DMS79 treated with DMSO at 0.1 percent for 48 hours (cell line): ENCODE measurements around the gene TAF5.
"Not testable (repeated sequence)": the region's sequence is repeated elsewhere in the genome, so short reads cannot be mapped to it uniquely, and the experiment has no call there.

Experiments used
- DNase-seq: peaks from one replicate; lab custom pipeline; 2025; lab: John Stamatoyannopoulos, UW

Gene TAF5

DNA sequence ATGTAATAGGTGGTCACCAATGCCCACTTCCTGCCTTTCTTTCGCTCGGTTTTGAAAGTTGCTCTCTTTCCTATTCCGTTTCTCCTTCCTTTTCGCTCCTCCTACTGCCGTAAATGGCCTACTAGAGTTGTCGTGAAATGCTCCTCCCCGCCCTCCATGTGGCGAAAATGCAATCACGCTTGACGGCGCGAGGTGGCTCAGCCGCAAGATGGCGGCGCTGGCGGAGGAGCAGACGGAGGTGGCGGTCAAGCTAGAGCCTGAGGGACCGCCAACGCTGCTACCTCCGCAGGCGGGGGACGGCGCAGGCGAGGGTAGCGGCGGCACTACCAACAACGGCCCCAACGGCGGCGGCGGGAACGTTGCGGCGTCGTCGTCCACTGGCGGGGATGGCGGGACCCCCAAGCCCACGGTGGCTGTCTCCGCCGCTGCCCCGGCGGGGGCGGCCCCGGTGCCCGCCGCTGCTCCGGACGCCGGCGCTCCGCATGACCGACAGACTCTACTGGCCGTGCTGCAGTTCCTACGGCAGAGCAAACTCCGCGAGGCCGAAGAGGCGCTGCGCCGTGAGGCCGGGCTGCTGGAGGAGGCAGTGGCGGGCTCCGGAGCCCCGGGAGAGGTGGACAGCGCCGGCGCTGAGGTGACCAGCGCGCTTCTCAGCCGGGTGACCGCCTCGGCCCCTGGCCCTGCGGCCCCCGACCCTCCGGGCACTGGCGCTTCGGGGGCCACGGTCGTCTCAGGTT is at the start of gene TAF5:
TSS of gene TAF5 (plus strand) at position 195 of the 737 bp plus-strand sequence. CDS start at position 209, 14 bp downstream.
- peak; percentile 77 for DNase-seq

DNA sequence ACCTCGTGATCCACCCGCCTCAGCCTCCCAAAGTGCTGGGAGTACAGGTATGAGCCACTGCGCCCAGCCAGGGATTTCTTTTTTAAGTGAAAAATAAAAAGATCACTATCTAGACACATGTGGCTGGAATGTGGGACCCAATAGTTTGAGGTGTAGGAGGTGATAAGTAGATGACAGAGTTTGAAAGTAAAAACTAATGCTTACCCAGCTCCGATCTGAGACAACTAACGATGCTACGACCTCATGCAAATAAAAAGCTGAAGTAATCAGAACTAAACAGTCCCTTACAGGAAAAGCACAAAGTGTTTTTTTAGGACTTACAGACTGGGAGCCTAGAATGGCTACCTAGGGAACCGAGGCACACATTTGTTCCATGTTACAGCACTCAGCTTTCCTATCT is 39.9 kb upstream of the TAF5 start:
- DNase-seq: no peak

DNA sequence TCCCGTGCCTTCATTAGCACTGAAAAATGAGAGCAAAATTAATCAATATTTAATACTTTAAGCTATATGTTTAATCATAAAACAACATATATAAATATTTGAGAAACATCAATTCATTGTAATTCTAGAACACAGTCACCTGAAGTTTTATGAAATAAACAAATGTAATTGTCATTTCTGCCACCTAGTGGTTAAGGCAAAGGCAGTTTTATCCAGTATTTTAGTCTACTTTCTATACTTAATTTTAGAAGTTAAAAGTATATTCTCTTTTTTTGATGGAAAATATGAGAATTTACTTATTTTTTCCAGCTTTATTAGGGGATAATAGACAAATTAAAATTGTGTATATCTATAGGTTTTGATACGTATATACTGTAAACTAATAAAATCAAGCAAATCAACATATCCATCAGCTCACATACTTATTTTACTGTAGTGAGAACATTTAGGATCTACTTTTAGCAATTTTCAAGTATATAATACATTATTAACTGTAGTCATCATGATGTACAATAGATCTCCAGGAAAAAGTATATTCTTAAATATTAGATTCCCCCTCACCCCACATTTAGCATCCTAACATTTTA is 33.7 kb upstream of the TAF5 start:
- DNase-seq: peak; percentile 2

DNA sequence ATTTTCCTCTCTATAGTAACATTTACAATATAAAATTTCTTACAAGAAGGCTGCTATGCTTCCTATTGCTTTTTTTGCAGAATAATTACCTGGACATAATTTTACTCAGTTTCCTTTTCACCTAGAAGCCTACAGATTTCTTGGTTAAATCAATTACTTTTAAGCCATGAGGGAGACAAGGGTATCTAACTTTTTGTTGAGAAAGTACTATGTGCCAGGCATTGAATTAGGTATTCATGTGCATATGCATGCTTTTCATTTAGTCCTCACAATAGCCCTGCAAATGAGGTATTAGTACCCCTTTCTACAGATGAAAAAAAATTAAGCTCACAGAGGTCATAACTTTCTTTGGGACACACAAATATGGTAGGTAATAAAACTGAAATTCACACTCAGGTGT is 33.2 kb upstream of the TAF5 start:
- DNase-seq: no peak

DNA sequence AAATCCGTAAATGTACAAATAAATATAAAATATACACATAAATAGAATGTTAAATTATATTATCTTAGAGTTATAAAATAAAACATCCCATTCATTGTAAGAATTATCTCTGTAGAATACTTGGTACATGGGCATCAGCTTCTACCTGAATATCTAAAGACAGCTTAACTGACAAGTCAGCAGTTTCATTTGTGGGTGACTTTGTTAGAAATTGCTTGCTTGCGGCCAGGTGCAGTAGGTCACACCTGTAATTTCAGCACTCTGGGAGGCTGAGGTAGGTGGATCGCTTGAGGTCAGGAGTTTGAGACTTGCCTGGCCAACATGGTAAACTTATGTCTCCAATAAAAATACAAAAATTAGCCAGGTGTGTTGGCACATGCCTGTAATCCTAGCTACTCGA is 31.4 kb upstream of the TAF5 start:
- DNase-seq: no peak

DNA sequence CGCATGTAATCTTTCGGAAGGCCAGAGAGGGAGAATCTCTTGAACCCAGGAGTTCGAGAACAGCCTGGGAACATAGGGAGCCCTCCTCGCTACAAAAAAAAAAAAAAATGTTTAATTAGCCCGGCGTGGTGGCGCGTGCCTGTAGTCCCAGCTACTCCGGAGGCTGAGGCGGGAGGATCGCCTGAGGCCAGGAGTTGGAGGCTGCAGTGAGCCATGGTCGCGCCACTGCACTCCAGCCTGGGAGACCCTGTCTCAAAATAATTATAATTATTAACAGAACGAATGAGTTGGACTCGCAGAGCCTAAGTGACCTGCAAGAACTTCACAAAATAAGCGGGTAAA is 17.6 kb upstream of the TAF5 start:
- DNase-seq: no peak

DNA sequence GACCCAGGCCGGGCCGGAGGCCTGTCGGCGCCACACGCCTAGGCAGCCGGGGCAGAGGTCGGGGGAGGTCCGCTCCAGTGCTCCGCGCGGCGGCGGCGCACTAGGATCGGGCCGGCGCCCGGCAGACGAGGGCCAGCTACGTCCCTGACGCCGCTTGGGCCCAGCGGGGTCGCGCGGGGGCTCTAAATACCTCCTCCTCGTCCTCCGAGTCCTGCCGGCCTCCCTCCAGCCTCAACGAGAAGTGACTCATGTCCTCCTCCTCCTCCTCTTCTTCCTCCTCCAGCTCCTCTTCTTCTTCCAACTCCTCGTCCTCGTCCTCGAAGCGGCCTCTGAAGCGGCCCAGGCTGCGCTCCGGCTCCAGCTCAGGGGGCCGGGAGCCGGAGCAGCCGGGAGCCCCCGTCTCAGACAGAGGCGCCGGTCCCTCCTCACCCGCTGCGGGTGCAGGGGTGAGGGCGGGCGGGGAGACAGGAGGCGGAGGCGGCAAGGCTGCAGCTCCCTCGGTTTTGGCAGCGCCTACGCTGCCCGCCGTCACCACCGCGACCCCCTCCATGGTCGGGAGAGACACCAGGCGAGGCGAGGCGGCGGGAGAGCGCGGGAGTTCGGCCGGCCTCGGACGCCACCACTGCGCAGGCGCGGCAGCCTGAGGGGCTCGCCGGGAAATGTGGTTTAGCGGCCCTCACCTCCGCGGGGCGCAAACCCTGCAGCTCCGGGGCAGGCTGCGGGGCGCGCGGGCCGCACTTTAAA is 17.1 kb upstream of the TAF5 start, which contains the start of gene PCGF6:
TSS of gene PCGF6 (minus strand) at position 624 of the 744 bp plus-strand sequence. CDS start at position 550, 74 bp downstream.
- DNase-seq: peak; percentile 36

DNA sequence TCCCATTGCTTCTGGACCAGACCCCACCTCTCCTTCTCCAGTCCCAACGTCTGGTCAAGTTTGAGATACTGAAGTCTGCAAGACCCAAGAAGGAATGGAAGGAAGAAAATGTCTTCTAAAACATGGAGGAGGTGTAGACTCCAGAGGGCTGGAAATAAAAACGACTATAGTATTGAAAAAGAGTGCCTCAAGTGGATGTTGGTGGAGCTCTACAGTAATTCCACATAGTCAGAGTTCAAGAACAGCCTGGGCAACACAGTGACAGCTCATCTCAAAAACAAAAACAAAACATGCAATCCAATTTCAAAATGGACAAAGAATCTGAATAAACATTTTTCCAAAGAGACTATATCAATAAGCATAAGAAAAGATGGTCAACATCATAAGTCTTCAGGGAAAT is 14.5 kb upstream of the TAF5 start:
- DNase-seq: no peak

DNA sequence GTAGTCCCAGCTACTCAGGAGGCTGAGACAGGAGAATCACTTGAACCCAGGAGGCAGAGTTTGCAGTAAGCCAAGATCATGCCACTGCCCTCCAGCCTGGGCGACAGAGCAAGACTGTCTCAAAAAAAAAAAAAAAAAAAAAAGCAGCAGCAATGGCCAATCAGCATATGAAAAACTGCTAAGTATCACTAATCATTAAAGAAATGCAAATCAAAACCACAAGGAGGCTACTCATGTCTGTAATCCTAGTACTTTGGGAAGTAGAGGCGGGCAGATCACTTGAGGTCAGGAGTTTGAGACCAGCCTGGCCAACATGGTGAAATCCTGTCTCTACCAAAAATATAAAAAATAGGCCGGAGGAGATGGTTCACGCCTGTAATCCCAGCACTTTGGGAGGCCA is 13.2 kb upstream of the TAF5 start:
- not testable (repeated sequence) for DNase-seq

DNA sequence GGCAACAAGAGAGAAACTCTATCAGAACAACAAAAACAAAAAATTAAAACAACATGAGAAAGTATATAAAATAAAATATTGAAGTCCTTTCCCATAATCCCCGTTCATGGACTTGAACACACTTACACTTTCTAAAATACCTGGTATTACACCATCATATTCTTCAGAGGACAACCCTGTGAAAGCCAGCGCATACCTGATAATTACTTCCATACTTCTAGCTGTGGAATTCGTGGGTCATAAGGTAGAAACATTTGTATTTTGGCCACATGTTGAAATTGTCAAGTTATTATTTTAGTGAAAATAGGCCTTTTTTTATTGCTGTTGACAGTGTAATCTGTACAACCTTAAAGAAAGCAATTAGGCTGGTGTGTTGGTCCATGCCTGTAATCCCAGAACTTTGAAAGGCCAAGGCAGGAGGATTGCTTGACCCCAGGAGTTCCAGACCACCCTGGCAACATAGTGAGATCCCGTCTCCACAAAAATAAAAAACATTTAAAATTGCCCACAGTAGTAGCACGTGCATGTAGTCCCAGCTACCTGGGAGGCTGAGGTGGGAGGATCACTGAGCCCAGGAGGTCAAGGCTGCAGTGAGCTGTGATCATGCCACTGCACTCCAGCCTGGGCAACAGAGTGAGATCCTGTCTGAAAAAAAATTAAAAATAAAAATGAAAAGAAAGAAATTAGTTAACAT is 11.7 kb upstream of the TAF5 start:
- no peak for DNase-seq

DNA sequence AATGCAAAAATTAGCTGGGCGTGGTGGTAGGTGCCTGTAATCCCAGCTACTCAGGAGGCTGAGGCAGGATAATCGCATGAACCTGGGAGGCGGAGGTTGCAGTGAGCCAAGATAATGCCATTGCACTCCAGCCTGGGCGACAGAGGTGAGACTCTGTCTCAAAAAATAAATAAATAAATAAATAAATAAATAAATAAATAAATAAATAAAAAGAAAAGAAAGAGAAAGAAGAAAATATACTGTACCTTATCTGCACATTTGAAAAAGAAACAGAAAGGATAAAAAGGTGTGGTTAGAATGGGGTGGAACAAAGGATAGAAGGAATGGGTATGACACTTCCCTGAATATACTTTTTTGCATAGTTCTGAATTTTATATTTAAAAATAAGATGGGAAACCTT is 8.3 kb upstream of the TAF5 start:
- DNase-seq: not testable (repeated sequence)

DNA sequence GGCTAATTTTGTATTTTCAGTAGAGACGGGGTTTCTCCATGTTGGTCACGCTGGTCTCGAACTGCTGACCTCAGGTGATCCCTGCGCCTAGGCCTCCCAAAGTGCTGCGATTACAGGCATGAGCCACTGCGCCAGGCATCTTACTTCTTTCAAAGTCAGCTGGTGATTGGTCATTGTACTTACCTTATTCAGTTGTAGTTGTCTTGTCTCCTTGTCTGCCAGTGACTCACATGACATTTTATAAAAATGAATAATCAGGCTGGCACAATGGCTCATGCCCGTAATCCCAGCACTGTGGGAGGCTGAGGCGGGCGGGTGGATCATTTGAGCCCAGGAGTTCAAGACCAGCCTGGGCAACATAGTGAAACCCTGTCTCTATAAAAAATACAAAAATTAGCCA is 7.0 kb upstream of the TAF5 start:
- not testable (repeated sequence) for DNase-seq

DNA sequence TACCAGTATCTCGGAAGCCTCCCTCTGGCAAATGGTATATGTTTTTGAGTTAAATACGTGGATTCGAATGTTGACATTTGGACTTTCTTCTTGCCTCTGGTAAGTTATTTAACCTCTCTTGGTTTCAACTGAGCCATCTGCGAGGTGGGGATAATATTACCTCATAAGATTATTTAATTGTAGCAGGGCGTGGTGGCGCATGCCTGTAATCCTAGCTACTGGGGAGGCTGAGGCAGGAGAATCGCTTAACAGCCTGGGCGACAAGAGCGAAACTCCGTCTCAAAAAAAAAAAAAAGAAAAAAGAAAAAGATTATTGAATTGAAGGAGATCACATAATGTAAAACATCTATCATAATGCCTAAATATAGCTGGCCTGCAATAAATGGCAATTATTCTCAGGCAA is 396 bp upstream of the TAF5 start:
- no peak for DNase-seq

DNA sequence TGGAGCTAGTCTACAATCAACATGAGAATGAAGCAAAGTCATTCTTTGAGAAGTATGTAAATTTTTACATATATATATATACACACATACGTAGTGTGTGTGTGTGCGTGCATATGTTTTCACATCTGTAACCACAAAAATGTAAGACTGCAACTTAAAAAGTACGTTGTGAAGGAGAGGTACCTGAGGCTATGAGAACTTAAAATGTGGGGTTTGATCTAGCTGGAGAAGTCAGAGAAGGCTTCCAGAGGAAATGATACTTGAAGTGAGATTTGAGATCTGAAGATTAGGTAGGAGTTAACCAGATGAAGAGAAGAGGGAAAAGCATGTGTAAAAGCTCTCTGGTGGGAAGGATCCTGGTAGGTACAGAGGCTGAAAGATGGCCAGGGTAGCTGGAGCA is 5.8 kb downstream of the TAF5 start:
- DNase-seq: no peak

DNA sequence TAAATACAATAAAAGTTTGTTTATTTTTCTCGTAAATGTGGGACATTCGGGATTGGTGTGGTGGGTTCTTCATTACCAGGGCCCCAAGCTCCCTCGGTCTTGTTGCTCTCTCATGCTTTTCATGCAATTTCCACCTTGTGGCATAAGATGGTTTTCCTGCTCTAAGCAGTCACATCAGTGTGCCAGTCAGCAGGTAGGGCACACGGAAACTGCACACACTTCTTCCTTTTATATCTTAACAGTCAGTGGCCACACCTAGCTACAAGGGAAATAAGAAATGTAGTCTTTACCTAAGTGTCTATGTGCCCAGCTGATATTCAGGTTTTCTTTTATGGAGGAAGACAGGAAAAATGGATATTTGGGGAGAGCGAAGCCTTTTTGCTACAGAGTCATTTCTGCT is 6.5 kb downstream of the TAF5 start:
- no peak for DNase-seq

DNA sequence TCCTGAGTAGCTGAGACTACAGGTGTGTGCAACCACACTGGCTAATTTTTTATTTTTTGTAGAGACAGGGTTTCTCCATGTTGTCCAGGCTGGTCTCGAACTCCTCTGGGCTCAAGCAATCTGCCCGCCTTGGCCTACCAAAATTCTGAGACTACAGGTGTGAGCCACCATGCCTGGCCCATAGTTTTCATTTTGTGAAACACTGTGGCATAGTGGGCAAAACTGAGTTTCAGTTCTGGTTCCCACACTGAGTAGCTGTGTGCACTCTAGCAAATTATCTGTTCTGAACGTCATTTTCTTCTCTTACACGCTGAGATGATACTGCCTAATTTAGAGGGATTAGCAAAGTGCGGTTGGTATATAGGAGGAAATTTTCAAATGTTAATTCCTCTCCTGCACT is 15.0 kb downstream of the TAF5 start:
- no peak for DNase-seq

DNA sequence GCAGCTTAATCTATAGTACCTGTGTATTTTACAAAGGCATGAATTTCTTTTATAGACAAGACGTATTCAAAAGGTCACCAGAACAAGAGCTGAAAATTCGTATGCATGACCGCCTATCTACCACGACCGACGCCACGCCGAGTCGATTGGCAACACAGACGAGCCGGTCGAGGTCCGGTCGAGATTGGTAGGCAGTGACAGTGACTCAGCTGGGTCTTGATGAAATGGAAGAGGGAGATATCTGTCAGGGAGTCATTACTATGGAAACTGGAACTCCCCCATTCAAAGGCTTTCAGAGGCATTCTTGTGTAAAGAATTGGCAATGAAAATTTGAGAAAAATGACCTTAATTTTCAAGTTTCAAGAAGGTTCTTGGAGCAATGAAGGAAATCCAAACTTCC is 26.4 kb downstream of the TAF5 start:
- no peak for DNase-seq

DNA sequence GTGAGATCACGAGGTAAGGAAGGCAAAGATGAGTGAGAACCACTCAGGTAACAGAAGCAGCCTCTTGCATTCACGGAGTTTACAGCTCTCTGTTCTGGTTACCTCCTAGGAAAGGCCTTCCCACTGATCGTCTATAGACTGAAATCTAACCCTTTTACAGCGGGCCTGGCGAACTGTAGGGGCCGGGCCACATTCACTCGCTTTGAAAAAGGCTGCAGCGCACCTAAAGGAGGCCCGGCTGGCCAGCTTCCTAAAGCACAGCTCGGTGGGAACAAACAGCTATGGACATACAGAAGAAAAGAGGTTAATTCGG is 27.9 kb downstream of the TAF5 start:
- DNase-seq: no peak

DNA sequence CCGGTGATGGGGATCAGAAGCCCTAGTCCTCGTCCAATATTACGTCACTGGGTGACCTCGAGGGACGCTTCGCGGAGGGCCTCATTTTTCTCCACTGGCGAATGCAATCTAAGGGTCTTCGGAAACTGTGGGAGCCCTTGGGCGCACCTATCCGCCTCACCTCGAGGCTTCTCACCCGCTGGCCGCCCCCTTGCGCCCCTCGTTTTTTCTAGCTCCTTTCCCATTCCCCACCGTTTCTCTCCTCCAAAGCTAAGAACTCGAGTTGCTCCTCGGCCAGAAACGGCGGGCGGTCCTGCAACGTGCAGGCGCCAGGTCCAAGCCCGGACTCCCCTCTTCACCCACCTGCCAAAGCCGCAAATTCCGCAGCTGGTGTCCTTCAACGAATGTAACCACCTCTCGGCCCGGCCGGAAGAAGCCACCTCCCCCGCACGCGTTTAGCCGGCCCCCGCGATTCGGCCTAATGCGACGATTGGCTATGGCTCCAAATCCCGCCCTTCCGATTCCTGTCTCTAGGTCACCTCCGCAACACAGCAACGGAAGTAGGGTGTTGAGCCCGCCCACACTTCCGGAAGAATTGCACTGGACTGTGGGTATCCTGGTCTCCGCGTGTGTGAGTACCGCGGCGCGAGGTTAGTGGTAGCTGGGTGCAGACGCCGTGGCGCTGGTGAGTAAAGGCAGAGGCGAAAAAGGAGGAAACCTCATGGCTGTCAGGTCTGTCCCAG is 28.5 kb downstream of the TAF5 start, which contains the start of the genes ATP5MK and PDCD11:
TSS of gene ATP5MK (minus strand) at position 409 of the 722 bp plus-strand sequence. CDS start 4,018 bp downstream, outside the sequence.
TSS of gene PDCD11 (plus strand) at position 560 of the 722 bp plus-strand sequence. CDS start 1,801 bp downstream, outside the sequence.
- peak; percentile 88 for DNase-seq

DNA sequence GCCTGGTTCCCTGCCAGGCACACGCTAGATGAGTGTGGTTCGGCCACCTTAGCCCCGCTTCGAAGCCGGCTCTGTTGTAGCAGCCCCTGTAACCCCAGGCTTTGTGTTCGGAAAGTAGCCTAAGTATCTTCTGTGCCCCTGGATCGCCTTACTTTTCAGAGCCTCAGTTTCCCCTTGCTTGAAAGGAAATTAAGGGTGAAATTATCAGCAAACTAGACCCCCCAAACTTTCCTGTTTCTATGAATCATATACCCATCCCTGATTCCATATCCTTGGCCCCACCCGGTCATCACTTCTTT is 29.0 kb downstream of the TAF5 start:
- DNase-seq: no peak

DNA sequence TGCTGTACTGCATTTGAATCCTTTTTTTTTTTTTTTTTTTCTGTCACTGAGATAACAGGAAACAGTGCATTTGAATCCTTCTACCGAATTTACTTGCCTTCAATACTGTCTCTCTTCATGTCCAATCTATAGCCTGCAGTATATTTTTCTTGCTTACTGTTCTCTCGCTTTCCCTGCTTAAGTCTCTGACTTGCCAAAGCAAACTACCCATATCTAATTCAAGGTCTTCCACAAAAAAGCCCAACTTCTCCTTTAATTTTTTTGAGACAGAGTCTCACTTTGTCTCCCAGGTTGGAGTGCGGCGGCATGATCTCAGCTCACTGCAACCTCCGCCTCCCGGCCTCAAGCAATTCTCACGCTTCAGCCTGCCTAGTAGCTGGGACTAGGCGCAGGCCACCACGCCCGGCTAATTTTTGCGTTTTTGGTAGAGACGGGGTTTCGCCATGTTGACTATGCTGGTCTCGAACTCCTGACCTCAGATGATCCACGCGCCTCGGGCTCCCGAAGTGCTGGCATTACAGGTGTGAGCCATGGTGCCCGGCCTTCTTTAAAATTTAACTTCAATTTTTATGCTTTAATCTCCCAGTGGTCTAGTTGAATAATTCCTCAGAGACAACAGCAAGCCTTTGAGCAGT is 29.5 kb downstream of the TAF5 start:
- no peak for DNase-seq

DNA sequence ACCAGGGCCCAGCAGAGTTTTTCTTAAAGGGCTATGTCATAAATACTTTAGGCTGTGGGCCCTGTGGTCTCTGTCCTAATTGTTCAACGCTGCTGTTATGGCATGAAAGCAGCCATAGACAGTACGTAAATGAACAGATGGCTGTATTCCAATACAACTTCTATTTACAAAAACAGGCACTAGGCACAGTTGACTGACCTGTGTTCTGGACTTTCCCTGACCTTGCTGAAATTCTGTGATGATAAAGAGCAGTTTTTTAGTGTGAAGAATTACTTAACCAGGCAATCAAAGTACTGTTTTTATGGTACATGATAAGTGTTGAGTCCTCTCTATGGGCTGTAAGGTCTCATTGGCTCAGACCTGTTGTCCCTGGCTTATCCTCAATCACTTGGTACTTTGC is 45.8 kb downstream of the TAF5 start:
- no peak for DNase-seq
